GM12801 (cell line): ENCODE measurements around the gene ATP5PO.

Experiments used
- TF ChIP-seq, protein P1 (sequence below): IDR thresholded peaks from one replicate; pipeline ENCODE4 v1.5.1; 2011; ENCODE audit warnings: control low read depth; ENCODE audit not compliant: insufficient read length; ENCODE audit errors: extremely low read depth

Gene ATP5PO

GRCh38 chr21:33938381-33938780 is 22.8 kb upstream of the ATP5PO start:
- TF ChIP-seq, protein P1, sequence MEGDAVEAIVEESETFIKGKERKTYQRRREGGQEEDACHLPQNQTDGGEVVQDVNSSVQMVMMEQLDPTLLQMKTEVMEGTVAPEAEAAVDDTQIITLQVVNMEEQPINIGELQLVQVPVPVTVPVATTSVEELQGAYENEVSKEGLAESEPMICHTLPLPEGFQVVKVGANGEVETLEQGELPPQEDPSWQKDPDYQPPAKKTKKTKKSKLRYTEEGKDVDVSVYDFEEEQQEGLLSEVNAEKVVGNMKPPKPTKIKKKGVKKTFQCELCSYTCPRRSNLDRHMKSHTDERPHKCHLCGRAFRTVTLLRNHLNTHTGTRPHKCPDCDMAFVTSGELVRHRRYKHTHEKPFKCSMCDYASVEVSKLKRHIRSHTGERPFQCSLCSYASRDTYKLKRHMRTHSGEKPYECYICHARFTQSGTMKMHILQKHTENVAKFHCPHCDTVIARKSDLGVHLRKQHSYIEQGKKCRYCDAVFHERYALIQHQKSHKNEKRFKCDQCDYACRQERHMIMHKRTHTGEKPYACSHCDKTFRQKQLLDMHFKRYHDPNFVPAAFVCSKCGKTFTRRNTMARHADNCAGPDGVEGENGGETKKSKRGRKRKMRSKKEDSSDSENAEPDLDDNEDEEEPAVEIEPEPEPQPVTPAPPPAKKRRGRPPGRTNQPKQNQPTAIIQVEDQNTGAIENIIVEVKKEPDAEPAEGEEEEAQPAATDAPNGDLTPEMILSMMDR, result no peak

GRCh38 chr21:33937931-33938339 is 22.3 kb upstream of the ATP5PO start:
- TF ChIP-seq, protein P1, result no peak

DNA sequence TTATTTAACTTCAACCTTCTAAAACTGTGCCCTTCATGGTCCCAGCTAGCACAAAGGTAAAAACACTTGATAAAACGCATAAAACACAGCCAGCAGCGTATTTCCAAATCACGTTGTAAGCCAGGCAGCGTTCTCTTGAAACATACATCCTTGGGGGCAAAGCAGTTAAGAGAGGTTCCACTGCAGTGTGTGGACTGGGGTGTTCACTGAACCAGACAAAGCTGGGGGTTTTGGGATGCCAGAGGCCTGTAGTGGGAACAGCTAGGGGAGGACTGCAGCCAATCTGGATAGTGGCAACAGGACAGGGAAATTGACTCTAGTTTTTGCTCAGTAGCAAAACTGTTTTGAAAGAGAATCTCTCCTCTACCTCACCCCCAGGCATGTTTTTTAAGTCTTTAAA is 21.5 kb upstream of the ATP5PO start:
- TF ChIP-seq, protein P1, result no peak

DNA sequence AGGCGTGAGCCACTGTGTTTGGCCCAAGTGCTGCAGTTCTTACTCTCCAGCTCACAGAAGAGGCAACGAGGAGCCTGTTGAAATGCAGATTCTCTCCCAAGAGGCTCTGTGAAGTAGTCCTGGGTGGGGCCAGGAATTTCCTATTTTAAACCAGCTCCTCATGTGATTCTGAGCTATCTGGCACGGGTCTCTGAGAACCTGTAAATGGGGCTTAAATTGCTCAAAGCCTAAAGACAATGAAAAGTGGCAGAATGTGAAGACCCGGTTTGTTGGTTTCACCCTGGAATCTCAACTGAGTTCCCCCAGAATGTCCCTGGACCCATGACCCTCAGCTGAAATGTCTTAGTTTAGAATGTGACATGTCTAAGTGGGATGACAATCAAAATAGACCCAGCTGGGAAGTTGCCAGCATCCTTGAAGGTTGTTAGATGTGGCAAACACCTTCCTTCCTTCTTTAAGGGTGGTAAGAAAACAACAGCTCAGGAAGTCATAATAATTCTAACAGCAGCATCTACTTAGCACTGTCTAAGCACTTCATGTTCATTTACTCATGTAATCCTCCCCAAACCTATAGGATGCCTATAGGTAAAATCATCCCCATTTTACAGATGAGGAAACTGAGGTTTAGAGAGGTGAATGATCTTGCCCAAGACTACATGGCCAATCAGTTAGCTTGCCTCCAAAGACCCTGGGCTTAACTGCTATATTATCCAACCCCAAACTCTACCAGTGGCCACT is 20.9 kb upstream of the ATP5PO start:
- TF ChIP-seq, protein P1, result no peak

- TF ChIP-seq, protein P1, result no peak
Measured at GRCh38 chr21:33932731-33933130, 17.1 kb upstream of the ATP5PO start.

DNA sequence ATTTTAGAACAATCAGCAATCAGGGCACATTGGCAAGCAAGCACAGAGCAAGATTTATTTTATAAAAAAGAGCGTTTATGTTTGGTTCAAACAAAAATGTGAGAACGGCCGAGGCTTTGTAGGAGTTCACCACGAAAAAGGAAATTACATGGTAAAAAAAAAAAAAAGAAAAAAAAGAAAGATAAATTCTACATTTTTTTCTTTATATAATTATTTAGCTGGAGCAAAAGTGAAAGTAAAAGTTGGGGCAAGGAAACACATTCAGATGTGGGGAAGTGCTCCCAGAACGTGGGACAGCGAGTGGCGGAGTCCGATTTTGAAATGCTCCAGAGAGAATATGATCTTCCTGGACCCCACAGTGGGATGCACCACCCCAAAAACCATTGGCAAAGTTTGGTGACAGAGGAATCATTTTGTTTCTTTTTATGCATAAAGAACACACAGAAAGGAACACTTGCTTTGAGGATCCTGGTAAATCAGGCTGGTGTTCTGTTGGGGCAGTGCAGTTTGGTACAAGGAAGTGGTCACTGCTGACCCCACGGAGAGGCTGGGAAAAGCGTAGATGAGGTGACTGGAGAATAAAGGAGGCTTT is 16.3 kb upstream of the ATP5PO start:
- TF ChIP-seq, protein P1, result no peak

- TF ChIP-seq, protein P1, result no peak
Measured at GRCh38 chr21:33924766-33925100, 9.1 kb upstream of the ATP5PO start.
